HCT116 (cell line): Measurements from ENCODE around the gene ZNF138. TPM values are rescaled to one million over a fixed set of nuclear protein-coding genes. Genes with fewer than 3 reads are reported as not detected.
"Not testable (repeated sequence)": the region's sequence is repeated elsewhere in the genome, so short reads cannot be mapped to it uniquely, and the experiment has no call there.

Experiments
- ATAC-seq: fragments of 200-7000 bp; cut with Tn5 transposase; 2 replicates; pipeline ENCODE4 v1.9.1; 2020; ENCODE audit warnings: mild to moderate bottlenecking, moderate library complexity
- BruUV-seq: library from RNA; stranded (reverse); fragments of 400-500 nt; replicated peaks from 2 replicates; lab custom pipeline; 2021; lab: Mats Ljungman, UMichigan
- CTCF ChIA-PET: fragments of 300-600 bp; sonication (Branson Sonifier 250); formaldehyde crosslinking; loops from one replicate; lab custom pipeline; 2021; ENCODE audit warnings: antibody characterized with exemption; lab: Charles Lee
- POLR2A ChIA-PET: fragments of 300-600, 350-600 bp; sonication (Branson Sonifier 250); formaldehyde crosslinking; loops from one replicate; lab custom pipeline; 2021; ENCODE audit warnings: antibody characterized with exemption; lab: Charles Lee
- RAD21 ChIA-PET, 2 experiments: fragments of 300-600 bp; sonication (Branson Sonifier 250); formaldehyde crosslinking; loops; one replicate each; lab custom pipeline; 2023; ENCODE audit warnings: low total read pairs in 2 of 2; ENCODE audit not compliant: uncharacterized antibody in 2 of 2, unreplicated experiment in 2 of 2, low non-redundant PET in 1 of 2; lab: Charles Lee
- DNase-seq: peaks from one replicate; pipeline ENCODE4 v3.0.0-alpha.2; 2010; ENCODE audit warnings: low read depth, low spot score
- H2AFZ ChIP-seq: fragments of 200-600 bp; shearing (Covaris generic), sonication (generic); 2 replicates; pipeline ENCODE4 v1.6.1; 2017; ENCODE audit warnings: low read depth, mixed run types, mixed read lengths, antibody characterized with exemption, low read length; ENCODE audit not compliant: poor library complexity, severe bottlenecking
- H3K27ac ChIP-seq: 2 replicates; pipeline ENCODE4 v1.5.1; 2012; ENCODE audit warnings: low read depth, low read length
- H3K27me3 ChIP-seq: fragments of 200-600 bp; sonication (generic); 2 replicates; pipeline ENCODE4 v1.6.1; 2016; ENCODE audit warnings: mixed run types, low read length, mixed read lengths; ENCODE audit not compliant: insufficient read depth
- H3K36me3 ChIP-seq, 2 experiments: fragments of 200-500 bp in 1 of 2; fragments of 200-600 bp in 1 of 2; sonication (Bioruptor generic) in 1 of 2; sonication (generic) in 1 of 2; 2 replicates each; pipeline versions ENCODE4 v1.5.1 to v1.6.1; 2014 to 2016; ENCODE audit warnings: low read length in 2 of 2, inconsistent platforms in 1 of 2, mixed read lengths in 1 of 2, mixed run types in 1 of 2; ENCODE audit not compliant: insufficient read depth in 2 of 2, control insufficient read depth in 1 of 2
- H3K4me1 ChIP-seq, 2 experiments: fragments of 200-600 bp in 1 of 2; sonication (generic) in 1 of 2; 2 replicates each; pipeline versions ENCODE4 v1.5.1 to v1.6.1; 2012 to 2017; ENCODE audit warnings: low read length in 2 of 2, inconsistent platforms in 1 of 2, mild to moderate bottlenecking in 1 of 2, mixed read lengths in 1 of 2, mixed run types in 1 of 2, moderate library complexity in 1 of 2; ENCODE audit not compliant: insufficient read depth in 2 of 2, control insufficient read depth in 1 of 2
- H3K4me2 ChIP-seq: fragments of 200-600 bp; sonication (generic); 2 replicates; pipeline ENCODE4 v1.6.1; 2017; ENCODE audit warnings: mixed run types, low read length, mixed read lengths
- H3K4me3 ChIP-seq, 2 experiments: fragments of 200-600 bp in 1 of 2; sonication (generic) in 1 of 2; replicated peaks in 1 of 2; 2 replicates each; pipeline ENCODE4 v1.5.1; 2011 to 2016; ENCODE audit warnings: low read length in 2 of 2, control low read depth in 1 of 2, low read depth in 1 of 2, mild to moderate bottlenecking in 1 of 2, mixed read lengths in 1 of 2, mixed run types in 1 of 2
- H3K79me2 ChIP-seq: fragments of 200-600 bp; sonication (generic); 2 replicates; pipeline ENCODE4 v1.6.1; 2017; ENCODE audit warnings: mild to moderate bottlenecking, mixed run types, low read length, moderate library complexity, mixed read lengths; ENCODE audit not compliant: insufficient read depth
- H3K9ac ChIP-seq: fragments of 200-600 bp; sonication (generic); 2 replicates; pipeline ENCODE4 v1.6.1; 2016; ENCODE audit warnings: low read length, mixed read lengths
- H3K9me2 ChIP-seq: fragments of 200-600 bp; sonication (generic), shearing (Covaris generic); 2 replicates; pipeline ENCODE4 v1.6.1; 2017; ENCODE audit warnings: mixed run types, mild to moderate bottlenecking, moderate library complexity; ENCODE audit not compliant: insufficient read depth
- H3K9me3 ChIP-seq, 2 experiments: fragments of 200-500 bp in 1 of 2; fragments of 200-600 bp in 1 of 2; sonication (Bioruptor generic) in 1 of 2; sonication (generic) in 1 of 2; 2 replicates each; pipeline ENCODE4 v1.6.1; 2014 to 2017; ENCODE audit warnings: low read length in 2 of 2, mixed read lengths in 2 of 2, inconsistent platforms in 1 of 2, low read depth in 1 of 2, mild to moderate bottlenecking in 1 of 2, mixed run types in 1 of 2, moderate library complexity in 1 of 2; ENCODE audit not compliant: control insufficient read depth in 1 of 2, insufficient read depth in 1 of 2
- H4K20me1 ChIP-seq: fragments of 200-600 bp; sonication (generic), shearing (Covaris generic); 2 replicates; pipeline ENCODE4 v1.6.1; 2017; ENCODE audit warnings: mixed run types, mild to moderate bottlenecking, moderate library complexity; ENCODE audit not compliant: insufficient read depth
- CEBPB ChIP-seq: IDR thresholded peaks from 2 replicates; pipeline ENCODE4 v1.6.1; 2012; ENCODE audit warnings: low read depth
- CTCF ChIP-seq, 3 experiments: fragments of 200-600 bp in 1 of 3; sonication (generic) in 1 of 3; IDR thresholded peaks in 2 of 3; conservative IDR thresholded peaks in 1 of 3; 2 replicates each; pipeline ENCODE4 v1.5.1; 2012 to 2017; ENCODE audit warnings: low read depth in 2 of 3, low read length in 2 of 3, antibody characterized with exemption in 1 of 3, borderline replicate concordance in 1 of 3, control low read depth in 1 of 3, mild to moderate bottlenecking in 1 of 3, mixed read lengths in 1 of 3, mixed run types in 1 of 3, moderate library complexity in 1 of 3; ENCODE audit not compliant: insufficient read depth in 1 of 3
- ELF1 ChIP-seq: IDR thresholded peaks from 2 replicates; pipeline ENCODE4 v1.6.1; 2012; ENCODE audit warnings: low read depth, borderline replicate concordance
- EZH2 ChIP-seq: fragments of 200-600 bp; sonication (generic); IDR thresholded peaks from 2 replicates; pipeline ENCODE4 v1.6.1; 2017; ENCODE audit warnings: antibody characterized with exemption, mixed run types
- EZH2phosphoT487 ChIP-seq: fragments of 200-600 bp; IDR thresholded peaks from 2 replicates; pipeline ENCODE4 v1.6.1; 2018; ENCODE audit warnings: antibody characterized with exemption, borderline replicate concordance
- FOSL1 ChIP-seq: IDR thresholded peaks from 2 replicates; pipeline ENCODE4 v1.6.1; 2012; ENCODE audit warnings: low read depth
- JUND ChIP-seq: IDR thresholded peaks from 2 replicates; pipeline ENCODE4 v1.6.1; 2012
- POLR2A ChIP-seq: IDR thresholded peaks from 2 replicates; pipeline ENCODE4 v1.7.0; 2011; ENCODE audit warnings: borderline replicate concordance; ENCODE audit not compliant: insufficient read depth, insufficient read length; ENCODE audit errors: extremely low read depth
- POLR2AphosphoS5 ChIP-seq: IDR thresholded peaks from 2 replicates; pipeline ENCODE4 v1.6.1; 2011; ENCODE audit warnings: mild to moderate bottlenecking, low read depth, low read length, moderate library complexity
- SRF ChIP-seq: IDR thresholded peaks from 2 replicates; pipeline ENCODE4 v1.6.1; 2012; ENCODE audit warnings: low read depth
- ZNF274 ChIP-seq: fragments of 200-500 bp; sonication (Bioruptor generic); IDR thresholded peaks from 2 replicates; pipeline ENCODE4 v1.6.1; 2014; ENCODE audit warnings: mild to moderate bottlenecking, low read depth, low read length, inconsistent platforms
- intact Hi-C: fragments of 100-400 bp; cut with micrococcal nuclease; formaldehyde crosslinking; loops from 2 replicates; pipeline ENCODE4 v1.10.0; 2022
- total RNA-seq: library from RNA; stranded (reverse); gene quantifications from one replicate; pipeline ENCODE4 v1.2.1, GENCODE V29; 2021; ENCODE audit not compliant: unreplicated experiment

Gene ZNF138
- total RNA-seq, 1 experiment from 2014 or later = 10.1 TPM

GRCh38 chr7:64775289-64775688, 18.9 kb upstream of the ZNF138 start:
- Histone ChIP-seq H3K9me3 (no peaks in the 10 kb centered on the region; a peak in 1 of 4 replicates), H3K4me1 (no peaks in the 10 kb centered on the region), H3K27me3 (no peaks in the 10 kb centered on the region), H4K20me1 (no peaks in the 10 kb centered on the region), H2AFZ (no peak overlapping the region), H3K27ac (no peak overlapping the region), H3K36me3 (no peaks in the 10 kb centered on the region), H3K4me2 (no peak overlapping the region), H3K4me3 (no peak overlapping the region), H3K79me2 (no peaks in the 10 kb centered on the region), H3K9ac (no peak overlapping the region), H3K9me2 (no peaks in the 10 kb centered on the region)
- CTCF ChIA-PET = no interaction called here
- RAD21 ChIA-PET = no interaction called here
- ATAC-seq = no peak
- POLR2A ChIA-PET = no interaction called here
- no peak for TF ChIP-seq ZNF274
- TF ChIP-seq CTCF (IDR thresholded peaks at IDR 0.05 in 2 of 3, conservative IDR thresholded peaks at IDR 0.05 in 1 of 3; ENCODE audit: borderline replicate concordance in 1 of 3, insufficient read depth in 1 of 3, low read depth in 2 of 3, low read length in 2 of 3) = no peak
- no peak for TF ChIP-seq EZH2
- no peak for TF ChIP-seq JUND
- TF ChIP-seq EZH2phosphoT487 = no peak
- TF ChIP-seq POLR2A = no peak
- TF ChIP-seq ELF1 = no peak
- TF ChIP-seq FOSL1 = no peak
- TF ChIP-seq SRF = no peak
- no peak for TF ChIP-seq CEBPB
- no peak for TF ChIP-seq POLR2AphosphoS5
- no peak for DNase-seq
- intact Hi-C loops = no loop called here
- BruUV-seq = no TSS peak

- H3K4me1 ChIP-seq, H3K9me2 ChIP-seq, H3K79me2 ChIP-seq, H3K4me3 ChIP-seq, H3K9me3 ChIP-seq, H3K27me3 ChIP-seq, H4K20me1 ChIP-seq, H3K9ac ChIP-seq, ATAC-seq, intact Hi-C loops, H3K4me2 ChIP-seq, BruUV-seq, H3K36me3 ChIP-seq, RAD21 ChIA-PET, DNase-seq, H2AFZ ChIP-seq, CTCF ChIA-PET, H3K27ac ChIP-seq, POLR2A ChIA-PET: not testable (repeated sequence)
Observed at GRCh38 chr7:64784842-64785241, 9.4 kb upstream of the ZNF138 start.
